OCI-LY3 (cell line): ENCODE measurements around the gene ANKS1B.

ENCODE experiments used
- EZH2phosphoT487 ChIP-seq: fragments of 200-600 bp; shearing (Covaris generic); IDR thresholded peaks from 2 replicates; pipeline ENCODE4 v1.6.1; 2018; ENCODE audit warnings: antibody characterized with exemption, mixed run types, low read depth
- TF ChIP-seq, protein P1 (sequence below): fragments of 200-600, 300-600 bp; sonication (generic); IDR thresholded peaks from 2 replicates; pipeline ENCODE4 v1.5.1; 2014; ENCODE audit warnings: antibody characterized with exemption, low read length, low read depth

DNA sequence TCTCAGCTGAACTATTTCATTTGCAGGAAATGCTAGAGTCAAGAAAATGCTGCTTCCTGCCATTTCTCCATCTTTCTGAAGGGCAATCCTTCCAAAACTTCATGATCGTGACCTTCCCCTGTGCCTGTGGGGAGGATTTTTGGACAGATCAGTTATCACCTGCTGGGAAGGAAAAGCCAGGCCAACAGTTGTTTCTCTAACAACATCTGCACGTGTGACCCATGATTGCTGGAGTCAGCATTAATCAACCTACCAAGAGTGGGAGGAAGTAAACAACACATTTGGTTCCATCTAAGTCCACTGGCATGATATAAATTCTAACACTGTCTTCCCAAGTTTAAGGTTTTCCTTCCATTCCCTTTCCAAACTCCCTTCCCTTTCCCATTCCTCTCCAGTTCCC is 1167.0 kb downstream of the ANKS1B start:
- TF ChIP-seq, protein P1, sequence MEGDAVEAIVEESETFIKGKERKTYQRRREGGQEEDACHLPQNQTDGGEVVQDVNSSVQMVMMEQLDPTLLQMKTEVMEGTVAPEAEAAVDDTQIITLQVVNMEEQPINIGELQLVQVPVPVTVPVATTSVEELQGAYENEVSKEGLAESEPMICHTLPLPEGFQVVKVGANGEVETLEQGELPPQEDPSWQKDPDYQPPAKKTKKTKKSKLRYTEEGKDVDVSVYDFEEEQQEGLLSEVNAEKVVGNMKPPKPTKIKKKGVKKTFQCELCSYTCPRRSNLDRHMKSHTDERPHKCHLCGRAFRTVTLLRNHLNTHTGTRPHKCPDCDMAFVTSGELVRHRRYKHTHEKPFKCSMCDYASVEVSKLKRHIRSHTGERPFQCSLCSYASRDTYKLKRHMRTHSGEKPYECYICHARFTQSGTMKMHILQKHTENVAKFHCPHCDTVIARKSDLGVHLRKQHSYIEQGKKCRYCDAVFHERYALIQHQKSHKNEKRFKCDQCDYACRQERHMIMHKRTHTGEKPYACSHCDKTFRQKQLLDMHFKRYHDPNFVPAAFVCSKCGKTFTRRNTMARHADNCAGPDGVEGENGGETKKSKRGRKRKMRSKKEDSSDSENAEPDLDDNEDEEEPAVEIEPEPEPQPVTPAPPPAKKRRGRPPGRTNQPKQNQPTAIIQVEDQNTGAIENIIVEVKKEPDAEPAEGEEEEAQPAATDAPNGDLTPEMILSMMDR = no peak
- TF ChIP-seq EZH2phosphoT487 = no peak
